Endothelial cell of umbilical vein (primary cell): Measurements from ENCODE around the gene RMND5A. TPM values are rescaled to one million over a fixed set of nuclear protein-coding genes. Genes with fewer than 3 reads are reported as not detected.

Experiments used
- BruUV-seq: library from RNA; stranded (reverse); fragments of 400-500 nt; replicated peaks from 2 replicates; lab custom pipeline; 2021; lab: Mats Ljungman, UMichigan
- CTCF ChIA-PET: fragments of 300-600, 350-600 bp; sonication (Branson Sonifier 250); formaldehyde crosslinking; loops from one replicate; lab custom pipeline; 2021; ENCODE audit warnings: antibody characterized with exemption, inconsistent platforms; lab: Charles Lee
- POLR2A ChIA-PET: fragments of 300-600, 350-600 bp; sonication (Branson Sonifier 250); formaldehyde crosslinking; loops from one replicate; lab custom pipeline; 2021; ENCODE audit warnings: antibody characterized with exemption, inconsistent platforms; lab: Charles Lee
- DNase-seq: peaks from one replicate; pipeline ENCODE4 v3.0.0-alpha.2; 2011; ENCODE audit warnings: low read depth, low spot score
- FAIRE-seq: peaks from 2 replicates; lab custom pipeline; 2011; peaks lifted over from hg19 to GRCh38; lab: Jason Lieb, UNC
- H2AFZ ChIP-seq: 2 replicates; pipeline ENCODE4 v1.6.0; 2012; ENCODE audit warnings: low read depth, low read length, control low read depth, inconsistent platforms
- H3K27ac ChIP-seq: 2 replicates; pipeline ENCODE4 v1.5.1; 2011; ENCODE audit warnings: low read depth, mild to moderate bottlenecking, control low read depth, low read length, moderate library complexity; ENCODE audit not compliant: insufficient read depth
- H3K27me3 ChIP-seq, 2 experiments: 2 replicates each; pipeline versions ENCODE4 v1.6.0 to v1.6.1; 2011; ENCODE audit warnings: low read length in 2 of 2, mixed read lengths in 1 of 2; ENCODE audit not compliant: control insufficient read depth in 2 of 2, insufficient read depth in 2 of 2
- H3K36me3 ChIP-seq, 2 experiments: 2 replicates in 1 of 2; 3 replicates in 1 of 2; pipeline ENCODE4 v1.5.1; 2011; ENCODE audit warnings: low read length in 2 of 2, mild to moderate bottlenecking in 1 of 2, moderate library complexity in 1 of 2; ENCODE audit not compliant: control insufficient read depth in 2 of 2, insufficient read depth in 2 of 2; ENCODE audit errors: extremely low read depth in 1 of 2
- H3K4me1 ChIP-seq: 3 replicates; pipeline ENCODE4 v1.5.1; 2011; ENCODE audit warnings: mild to moderate bottlenecking, low read length; ENCODE audit not compliant: control insufficient read depth, insufficient read depth; ENCODE audit errors: extremely low read depth
- H3K4me2 ChIP-seq: 2 replicates; pipeline ENCODE4 v1.6.1; 2011; ENCODE audit warnings: low read length, control low read depth, mixed read lengths; ENCODE audit not compliant: insufficient read depth
- H3K4me3 ChIP-seq, 3 experiments: fragments of 200-600 bp in 1 of 3; sonication (generic), shearing (Covaris generic) in 1 of 3; replicated peaks in 1 of 3; 2 replicates each; pipeline ENCODE4 v1.5.1; 2011 to 2016; ENCODE audit warnings: control low read depth in 3 of 3, low read length in 3 of 3, mild to moderate bottlenecking in 2 of 3, inconsistent platforms in 1 of 3, low read depth in 1 of 3, moderate library complexity in 1 of 3; ENCODE audit not compliant: insufficient read depth in 1 of 3
- H3K79me2 ChIP-seq: 2 replicates; pipeline ENCODE4 v1.6.0; 2012; ENCODE audit warnings: low read length, inconsistent platforms; ENCODE audit not compliant: control insufficient read depth, insufficient read depth
- H3K9ac ChIP-seq: replicated peaks from 2 replicates; pipeline ENCODE3; 2011; ENCODE audit warnings: low read length, control low read depth; ENCODE audit not compliant: insufficient read depth; ENCODE audit errors: extremely low read depth
- H3K9me1 ChIP-seq: replicated peaks from 3 replicates; pipeline ENCODE4 v1.6.0; 2011; ENCODE audit warnings: mild to moderate bottlenecking, low read length; ENCODE audit not compliant: control insufficient read depth, insufficient read depth; ENCODE audit errors: extremely low read depth
- H3K9me3 ChIP-seq: replicated peaks from 2 replicates; pipeline ENCODE4 v1.5.1; 2012; ENCODE audit warnings: low read length, inconsistent platforms; ENCODE audit not compliant: control insufficient read depth, insufficient read depth
- H4K20me1 ChIP-seq: replicated peaks from 2 replicates; pipeline ENCODE3; 2011; ENCODE audit warnings: mild to moderate bottlenecking, low read length; ENCODE audit not compliant: control insufficient read depth, insufficient read depth; ENCODE audit errors: extremely low read depth
- CTCF ChIP-seq, 2 donors: IDR thresholded peaks; 1 replicate in 1 of 2; 2 replicates in 1 of 2; pipeline ENCODE4 v1.5.1; 2011; ENCODE audit warnings: low read length in 2 of 2, mild to moderate bottlenecking in 2 of 2, moderate library complexity in 2 of 2, control low read depth in 1 of 2, inconsistent platforms in 1 of 2, low read depth in 1 of 2; ENCODE audit not compliant: insufficient read depth in 1 of 2; ENCODE audit errors: extremely low read depth in 1 of 2
- EZH2 ChIP-seq: IDR thresholded peaks from 2 replicates; pipeline ENCODE4 v1.6.1; 2012; ENCODE audit warnings: borderline replicate concordance, low read depth, mild to moderate bottlenecking, moderate library complexity, low read length, inconsistent platforms; ENCODE audit not compliant: severe bottlenecking
- FOS ChIP-seq: IDR thresholded peaks from 2 replicates; pipeline ENCODE4 v1.6.1; 2011; ENCODE audit warnings: mild to moderate bottlenecking, low read length, moderate library complexity, borderline replicate concordance; ENCODE audit not compliant: insufficient read depth
- GATA2 ChIP-seq: IDR thresholded peaks from 2 replicates; pipeline ENCODE4 v1.7.0; 2011; ENCODE audit warnings: low read depth, mild to moderate bottlenecking, moderate library complexity, mixed read lengths, low read length; ENCODE audit not compliant: insufficient read length, insufficient read depth
- JUN ChIP-seq: IDR thresholded peaks from 2 replicates; pipeline ENCODE4 v1.6.1; 2011; ENCODE audit warnings: borderline replicate concordance, low read depth; ENCODE audit not compliant: insufficient read length, insufficient read depth
- MAX ChIP-seq: IDR thresholded peaks from 2 replicates; pipeline ENCODE4 v1.6.1; 2011; ENCODE audit not compliant: insufficient read depth, insufficient read length
- MYC ChIP-seq: IDR thresholded peaks from one replicate; pipeline ENCODE4 v1.6.1; 2011; ENCODE audit warnings: mild to moderate bottlenecking, low read depth, low read length
- POLR2A ChIP-seq: IDR thresholded peaks from 2 replicates; pipeline ENCODE4 v1.6.1; 2012; ENCODE audit warnings: low read depth, mild to moderate bottlenecking, control low read depth, low read length
- POLR2AphosphoS5 ChIP-seq: IDR thresholded peaks from 2 replicates; pipeline ENCODE4 v1.6.1; 2012; ENCODE audit warnings: low read depth, mild to moderate bottlenecking, control low read depth, low read length, moderate library complexity; ENCODE audit not compliant: insufficient read depth
- dilution Hi-C: fragments of 300-500 bp; cut with MboI; formaldehyde crosslinking; loops from one replicate; pipeline ENCODE4 v1.15.0; 2019; ENCODE audit warnings: low sequenced_read_pairs; ENCODE audit not compliant: extremely low pct_ligation_motif_present
- intact Hi-C: fragments of 100-400 bp; cut with micrococcal nuclease; formaldehyde crosslinking; loops from one replicate; pipeline ENCODE4 v1.10.0; 2022
- polyA plus RNA-seq, 4 experiments: library from polyadenylated mRNA; depleted of rRNA in 3 of 4; stranded (reverse) in 3 of 4; unstranded in 1 of 4; fragments of >200 nt; gene quantifications; 2 replicates each; pipeline versions ENCODE4 v1.2.1 to v1.2.3, GENCODE V29; 2011 to 2012; ENCODE audit warnings: missing spikeins in 1 of 4
- total RNA-seq: library from RNA; stranded (reverse); gene quantifications from 2 replicates; pipeline ENCODE4 v1.2.3, GENCODE V29; 2021

Gene RMND5A
- total and polyA plus RNA-seq, 2 donors (not counting 3 experiments of a cell fraction or from before 2014, with no cell fraction given): 10.8 to 21.5 TPM

- TF ChIP-seq MAX (no peak), POLR2AphosphoS5 (no peak), JUN (no peak), POLR2A (no peak), EZH2 (no peak), GATA2 (no peak), FOS (no peak), MYC (no peak), CTCF (IDR thresholded peaks at IDR 0.05; ENCODE audit: extremely low read depth in 1 of 2, insufficient read depth in 1 of 2, low read depth in 1 of 2, low read length in 2 of 2) (no peak)
- Histone ChIP-seq H3K79me2 (no peaks in the 10 kb centered on the region), H2AFZ (no peak overlapping the region), H3K9ac (no peak overlapping the region), H3K36me3 (no peaks in the 10 kb centered on the region), H3K4me3 (no peak overlapping the region), H3K4me2 (no peak overlapping the region), H3K27me3 (peaks cover 0 to 2% of the 10 kb centered on the region in 2 experiments), H3K9me1 (no peaks in the 10 kb centered on the region), H3K4me1 (no peaks in the 10 kb centered on the region), H3K9me3 (no peaks in the 10 kb centered on the region), H4K20me1 (no peaks in the 10 kb centered on the region), H3K27ac (no peak overlapping the region)
- dilution Hi-C loops (no loop called here), intact Hi-C loops (no loop called here)
- ChIA-PET CTCF (interaction anchor here (2.0 kb wide), 1 partner anchor 9 kb away, joined by 6 read pairs; no protein-coding TSS in a partner anchor), POLR2A (no interaction called here)
- BruUV-seq: no TSS peak
- DNase-seq (no peak), FAIRE-seq (no peak)
Measured at GRCh38 chr2:86677816-86678215, 42.3 kb upstream of the RMND5A start.
